ENCODE data around the gene DCUN1D2.
"Not testable (repeated sequence)": the region's sequence is repeated elsewhere in the genome, so short reads cannot be mapped to it uniquely, and the experiment has no call there.

DCUN1D2 gene

GRCh38 chr13:113489549-113490495, 689 bp downstream of the DCUN1D2 start:
- peak; percentile 67 for DNase-seq

DNA sequence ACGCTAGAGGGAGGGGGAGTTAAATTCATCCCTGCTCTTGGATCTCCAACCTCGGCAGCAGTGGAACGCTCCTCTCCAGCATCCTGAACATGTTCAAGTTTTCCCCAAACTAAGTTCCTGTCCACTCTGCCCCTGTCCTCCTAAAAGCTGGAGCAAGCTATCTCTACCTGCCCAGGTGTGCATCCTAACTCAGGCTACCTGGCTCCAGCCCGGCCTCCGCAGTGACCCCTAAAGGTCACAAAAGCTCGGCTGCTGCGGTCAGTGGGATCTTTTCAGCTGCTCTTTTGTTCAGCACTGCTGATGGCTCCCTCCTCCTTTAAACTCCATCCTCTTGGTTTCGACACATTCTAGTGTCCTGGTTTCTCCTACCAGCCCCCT, 1.4 kb downstream of the DCUN1D2 start:
- DNase-seq = no peak

GRCh38 chr13:113488283-113488682, 2.2 kb downstream of the DCUN1D2 start:
- DNase-seq = no peak

DNA sequence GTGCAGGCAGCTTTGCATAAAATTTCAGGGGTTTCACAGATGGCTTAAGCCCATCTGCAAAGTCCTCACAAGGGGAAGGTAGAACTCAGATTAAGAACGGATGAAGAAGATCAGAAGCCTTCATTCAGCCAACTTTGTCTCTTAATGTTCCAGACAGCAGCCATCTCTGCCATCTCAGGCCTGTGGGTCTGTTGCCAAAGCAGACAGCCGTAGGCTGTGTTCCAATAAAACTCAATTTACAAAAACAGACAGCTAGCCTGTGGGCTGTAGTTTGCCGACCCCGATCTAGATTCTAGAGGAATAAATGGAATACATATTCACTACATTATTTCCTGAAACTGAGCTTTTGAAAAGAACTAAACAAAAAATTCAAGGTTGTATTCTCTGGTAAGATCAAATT, 3.8 kb downstream of the DCUN1D2 start:
- DNase-seq = no peak

DNA sequence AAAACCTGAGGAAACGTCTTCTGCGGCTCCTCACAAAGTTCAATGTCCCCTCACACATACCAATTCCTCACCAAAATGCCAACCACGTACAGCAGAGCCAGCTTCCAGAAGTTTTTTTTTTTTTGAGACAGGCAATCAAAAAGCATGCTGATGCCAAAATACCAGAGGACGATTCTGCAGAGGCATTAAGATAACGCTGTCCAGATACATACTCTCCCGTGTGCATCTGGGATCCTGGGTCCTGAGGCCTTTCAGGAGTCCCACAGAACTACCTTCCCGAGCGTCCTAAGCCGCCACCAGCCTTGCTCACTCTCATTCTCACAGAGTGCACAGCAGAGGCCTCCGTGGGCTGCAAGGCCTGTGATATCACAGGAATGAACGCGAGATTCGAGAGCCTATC, 5.0 kb downstream of the DCUN1D2 start:
- no peak for DNase-seq

GRCh38 chr13:113483504-113484293, 6.8 kb downstream of the DCUN1D2 start:
- DNase-seq = no peak

DNA sequence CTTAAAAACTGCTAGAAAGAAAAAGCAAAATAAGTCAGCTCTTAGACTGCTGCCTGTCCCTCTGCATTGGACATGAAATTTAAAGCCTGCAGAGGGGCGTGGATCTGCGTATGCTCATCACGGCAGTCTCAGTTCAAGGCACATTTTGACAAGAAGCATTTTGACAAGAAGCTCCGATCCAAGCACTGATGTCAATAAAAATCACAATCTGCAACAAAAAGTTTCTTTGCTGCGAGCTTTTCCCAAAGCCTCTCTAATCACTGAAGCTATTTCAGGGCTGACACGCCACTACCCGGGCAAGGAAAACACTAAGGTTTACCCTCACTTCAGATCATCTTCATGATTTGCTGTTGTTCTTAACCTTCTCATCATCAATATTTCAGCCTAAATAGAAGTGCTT, 7.4 kb downstream of the DCUN1D2 start:
- DNase-seq = no peak

DNA sequence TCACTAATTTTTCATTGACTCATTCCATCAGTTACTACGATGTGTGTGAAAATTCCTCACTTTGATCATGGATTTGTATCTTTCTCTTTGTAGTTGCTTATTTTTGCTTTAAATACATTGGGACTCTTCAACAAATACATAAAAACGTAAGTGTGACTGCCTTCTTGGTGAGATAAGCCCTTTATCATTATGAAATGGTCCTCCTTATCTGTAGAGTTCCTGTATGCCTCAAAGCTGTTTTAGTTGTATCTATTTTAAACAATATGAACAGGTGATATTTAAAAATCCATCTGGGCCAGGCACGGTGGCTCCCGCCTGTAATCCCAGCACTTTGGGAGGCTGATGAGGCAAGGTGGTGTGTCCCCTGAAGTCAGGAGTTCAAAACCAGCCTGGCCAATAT, 11.3 kb downstream of the DCUN1D2 start:
- no peak for DNase-seq

DNA sequence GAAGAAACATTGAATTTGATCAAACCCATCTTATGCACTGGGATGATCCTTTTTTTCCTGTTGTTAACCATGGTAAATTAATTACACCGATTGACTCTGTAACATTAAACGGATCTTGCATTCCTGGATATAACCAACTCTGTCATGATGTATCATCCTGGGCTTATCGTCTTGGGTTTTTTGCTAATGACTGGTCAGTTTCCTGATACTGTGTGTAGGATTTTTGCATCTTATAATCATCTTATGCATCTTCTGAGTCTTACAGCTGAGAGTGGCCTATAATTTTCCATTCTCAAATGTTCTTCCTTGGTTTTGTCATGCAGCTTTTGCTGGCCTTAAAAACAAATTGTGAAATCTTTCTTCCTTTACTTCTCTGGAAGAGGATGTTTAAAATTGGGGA, 12.8 kb downstream of the DCUN1D2 start:
- no peak for DNase-seq

DNA sequence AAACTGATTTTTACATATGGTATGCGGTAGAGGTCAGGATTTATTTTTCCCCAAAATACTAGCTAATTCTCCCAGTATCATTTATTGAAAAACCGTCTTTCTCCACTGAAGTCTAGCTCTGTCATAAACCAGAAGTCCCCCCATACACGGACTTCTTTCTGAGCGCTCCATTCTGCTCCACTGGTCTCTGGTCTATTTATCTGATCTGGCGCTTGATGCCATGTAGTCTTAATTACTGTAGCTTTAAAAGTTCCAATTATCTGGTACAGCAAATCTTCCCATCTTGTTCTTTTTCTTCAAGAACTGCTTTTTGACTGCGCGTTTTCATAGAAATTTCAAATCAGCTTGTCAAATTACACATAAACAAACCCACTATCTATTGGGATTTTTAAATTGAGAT, 13.7 kb downstream of the DCUN1D2 start:
- no peak for DNase-seq

- DNase-seq = no peak
These were observed 14.6 kb downstream of the DCUN1D2 start for GRCh38 chr13:113475911-113476310.

- DNase-seq = no peak
These were observed 15.2 kb downstream of the DCUN1D2 start for GRCh38 chr13:113475280-113475679.

DNA sequence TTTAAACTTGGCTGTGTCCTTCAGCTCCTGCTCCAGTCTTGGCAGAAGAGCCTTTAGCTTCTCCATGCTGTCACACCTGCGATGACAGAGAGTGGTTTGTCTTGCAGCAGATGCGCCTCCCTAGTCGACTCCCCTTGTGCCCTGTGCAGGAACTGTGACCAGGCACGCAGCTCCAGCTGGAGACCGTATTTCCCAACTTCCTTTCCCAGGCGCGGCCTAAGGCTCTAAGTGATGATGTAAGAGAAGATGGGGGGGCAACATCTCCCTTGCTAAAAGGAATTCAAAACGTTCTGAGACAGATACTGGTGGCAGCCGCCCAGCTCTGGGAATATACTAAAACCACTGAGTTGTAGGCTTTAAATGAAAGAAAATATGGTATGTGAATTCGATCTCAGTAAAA, 16.3 kb downstream of the DCUN1D2 start:
- DNase-seq = no peak

DNA sequence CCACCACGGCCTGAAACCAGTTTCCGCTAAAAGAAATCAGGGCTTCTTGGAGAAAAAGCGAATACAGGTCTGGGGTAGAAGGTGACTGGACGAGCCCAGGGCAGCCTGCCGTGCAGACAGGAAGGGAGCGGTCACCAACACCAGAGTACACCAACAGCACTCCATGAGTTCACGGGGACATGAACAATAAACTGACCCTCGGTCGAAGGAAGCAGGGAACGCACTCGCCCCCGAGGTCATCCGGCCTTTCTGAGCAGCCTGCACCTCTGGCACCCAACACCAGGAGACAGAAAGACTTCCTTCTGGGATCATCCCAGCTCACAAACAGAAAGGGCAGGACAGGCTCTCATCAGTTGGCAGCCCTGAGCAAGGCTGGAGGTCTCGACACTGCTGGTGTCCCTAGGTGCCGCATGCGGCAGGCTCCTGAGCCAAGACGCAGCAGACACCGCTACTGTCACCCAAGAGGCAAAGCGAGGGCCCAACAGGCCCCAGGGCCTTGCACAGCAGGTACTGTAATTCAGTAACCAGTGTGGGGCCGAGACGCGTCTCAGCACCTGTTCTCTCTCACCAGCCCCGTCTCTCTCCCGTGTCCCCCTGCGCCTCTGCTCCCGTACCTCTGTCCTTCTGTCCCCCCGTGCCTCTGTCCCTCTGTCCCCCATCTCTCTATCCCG, 18.0 kb downstream of the DCUN1D2 start:
- DNase-seq = no peak

GRCh38 chr13:113471844-113472243, 18.7 kb downstream of the DCUN1D2 start:
- no peak for DNase-seq

GRCh38 chr13:113470635-113471163, 19.8 kb downstream of the DCUN1D2 start:
- not testable (repeated sequence) for DNase-seq

- no peak for DNase-seq
These were observed 20.4 kb downstream of the DCUN1D2 start for GRCh38 chr13:113470073-113470472.

DNA sequence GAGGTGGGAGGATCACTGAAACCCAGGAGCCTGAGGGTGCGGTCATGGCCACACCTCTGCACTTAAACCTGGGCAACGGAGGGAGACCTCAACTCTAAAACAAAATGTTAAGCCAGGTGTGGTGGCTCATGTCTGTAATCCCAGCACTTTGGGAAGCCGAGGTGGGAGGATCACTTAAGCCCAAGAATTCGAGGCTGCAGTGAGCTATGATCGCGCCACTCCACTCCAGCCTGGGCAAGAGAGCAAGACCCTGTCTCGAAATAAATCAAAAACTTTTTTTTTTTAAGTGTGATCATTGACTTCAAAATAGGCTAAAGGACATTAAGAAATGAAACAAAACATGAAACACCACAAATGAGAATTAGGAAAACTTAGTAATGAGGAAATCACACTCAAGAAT, 20.9 kb downstream of the DCUN1D2 start:
- DNase-seq = no peak

DNA sequence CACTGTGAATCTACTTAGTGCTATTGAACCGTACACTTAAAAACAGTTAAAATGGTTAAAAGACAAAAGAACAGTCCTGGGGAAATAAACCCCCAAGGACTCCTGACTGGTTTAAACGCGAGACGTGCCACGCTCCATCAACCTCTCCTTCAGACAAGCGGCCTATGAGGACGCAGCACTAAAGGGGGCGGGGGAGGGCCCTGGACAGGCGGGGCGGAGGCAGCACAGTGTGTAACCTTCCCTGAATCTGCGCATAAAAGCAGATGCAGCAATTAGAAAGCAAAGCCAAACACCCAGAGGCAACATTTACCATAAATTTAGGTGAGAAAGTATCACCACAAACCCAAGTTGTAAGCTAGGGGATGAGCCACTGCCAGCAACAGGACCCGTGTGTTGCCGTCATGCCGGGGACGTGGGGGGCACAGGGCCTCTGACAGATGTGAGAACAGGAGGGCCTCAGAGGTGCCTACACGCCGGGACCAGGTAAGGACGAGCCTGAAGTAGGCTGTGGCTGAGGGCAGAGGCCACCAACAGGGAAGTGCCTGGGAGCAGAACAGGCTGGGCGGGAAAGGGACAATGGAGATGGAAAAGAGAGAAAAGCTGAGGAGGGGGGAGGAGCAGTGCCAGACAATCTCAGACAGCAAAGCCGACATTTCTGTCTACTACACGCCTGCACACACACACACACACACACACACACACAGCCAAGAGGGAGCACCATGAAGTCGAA, 21.9 kb downstream of the DCUN1D2 start:
- DNase-seq = no peak

DNA sequence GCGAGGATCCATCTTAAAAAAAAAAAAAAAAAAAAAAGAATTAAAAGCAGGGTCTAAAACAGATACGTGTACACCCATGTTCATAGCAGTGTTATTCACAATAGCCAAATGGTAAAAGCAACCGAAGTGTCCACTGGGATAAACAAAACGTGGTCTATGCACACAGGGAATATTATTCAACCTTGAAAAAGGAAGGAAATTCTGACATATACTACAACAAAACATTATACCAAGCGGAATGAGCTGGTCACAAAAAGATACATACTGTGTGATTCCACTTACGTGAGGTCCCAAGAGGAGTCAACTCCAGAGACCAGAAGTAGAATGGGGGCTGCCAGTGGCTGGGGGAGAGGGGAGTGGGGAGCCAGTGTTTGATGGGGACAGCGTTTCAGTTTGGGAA, 22.5 kb downstream of the DCUN1D2 start:
- DNase-seq = no peak

DNA sequence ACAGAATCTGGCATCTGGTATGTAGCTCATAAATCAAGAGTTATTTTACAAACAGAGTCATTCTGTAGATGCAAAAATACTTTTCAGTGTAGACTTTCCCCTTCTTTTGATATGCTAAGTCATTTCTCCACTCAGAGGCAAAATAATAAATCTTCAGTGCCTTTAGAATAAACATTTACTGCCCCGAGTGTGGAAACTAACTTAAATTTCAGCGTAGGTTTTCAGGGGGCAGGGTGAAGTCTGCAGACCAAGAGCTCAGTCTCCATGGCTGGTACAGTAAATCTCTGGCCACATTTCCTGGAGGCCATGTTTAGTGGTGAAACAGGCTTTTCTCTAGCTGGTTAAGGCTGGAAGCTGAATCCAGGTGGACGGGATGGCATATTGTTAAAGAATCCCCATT, 24.1 kb downstream of the DCUN1D2 start:
- no peak for DNase-seq

DNA sequence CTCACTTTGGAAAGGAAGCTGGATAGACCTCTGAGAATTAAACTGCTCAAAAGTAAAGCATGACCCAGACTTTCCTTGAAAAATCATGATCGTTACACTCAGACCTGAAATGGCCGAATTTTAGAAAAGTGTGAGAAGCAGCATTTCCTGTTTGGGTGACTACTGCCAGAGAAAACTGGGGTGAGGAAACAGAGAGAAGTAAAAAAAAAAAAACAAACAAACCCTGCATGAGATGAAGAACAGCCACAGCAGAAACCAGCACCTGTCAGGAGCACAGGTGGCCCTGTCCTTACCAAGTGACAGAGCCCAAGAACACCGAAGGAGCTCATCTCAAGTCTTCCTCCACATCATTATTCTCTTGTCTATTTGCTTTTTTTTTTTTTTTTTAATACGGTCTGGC, 25.2 kb downstream of the DCUN1D2 start:
- DNase-seq = no peak

DNA sequence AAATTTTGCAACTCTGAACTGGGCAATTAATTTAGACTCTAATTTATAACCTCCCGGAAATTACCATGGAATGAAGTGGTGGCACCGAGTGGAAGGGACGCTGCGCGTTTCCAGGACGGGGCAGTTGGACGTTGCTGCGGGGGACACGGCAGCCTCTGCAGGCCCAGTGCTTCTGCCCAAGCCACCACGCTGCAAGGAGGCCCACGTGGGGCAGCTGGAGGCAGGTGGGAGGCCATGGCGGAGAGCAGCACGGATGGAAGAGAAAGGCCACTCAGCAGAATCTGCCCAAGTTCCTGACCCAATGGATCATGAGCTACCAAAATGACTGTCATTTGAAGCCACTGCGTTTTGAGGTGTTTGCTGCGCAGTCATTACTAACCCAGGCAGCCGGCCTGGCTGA, 26.0 kb downstream of the DCUN1D2 start:
- DNase-seq = no peak
